Gastrocnemius medialis (tissue), 4 donors: ENCODE data around the gene MIGA2. TPM values are rescaled to one million over a fixed set of nuclear protein-coding genes. Genes with fewer than 3 reads are reported as not detected.

ENCODE experiments used
- ATAC-seq, 2 donors: fragments of 150-250 bp; one replicate each; pipeline ENCODE4 v1.9.1; 2016
- DNase-seq, 2 donors: peaks; one replicate each; pipeline ENCODE4 v3.0.0-alpha.2; 2019
- H3K27ac ChIP-seq, 4 donors: fragments of 200-600 bp; sonication (generic); 1 replicate in 1 of 4; 2 replicates in 3 of 4; pipeline ENCODE4 v1.5.1; 2016 to 2018; ENCODE audit warnings: mild to moderate bottlenecking in 2 of 4, moderate library complexity in 1 of 4
- H3K27me3 ChIP-seq, 3 donors: fragments of 200-600 bp; sonication (generic) in 2 of 3; 1 replicate in 1 of 3; 2 replicates in 2 of 3; pipeline versions ENCODE4 v1.5.1 to v1.6.0; 2016 to 2019; ENCODE audit warnings: mild to moderate bottlenecking in 1 of 3, moderate library complexity in 1 of 3
- H3K36me3 ChIP-seq, 2 donors: fragments of 200-600 bp; sonication (generic) in 1 of 2; one replicate each; pipeline ENCODE4 v1.5.1; 2017 to 2018
- H3K4me1 ChIP-seq, 2 donors: fragments of 200-600 bp; sonication (generic) in 1 of 2; one replicate each; pipeline ENCODE4 v1.5.1; 2016 to 2017; ENCODE audit warnings: mild to moderate bottlenecking in 2 of 2
- H3K4me3 ChIP-seq, 4 donors: fragments of 200-600 bp; sonication (generic) in 3 of 4; 1 replicate in 1 of 4; 2 replicates in 3 of 4; pipeline ENCODE4 v1.5.1; 2016 to 2019; ENCODE audit warnings: mild to moderate bottlenecking in 2 of 4
- H3K9me3 ChIP-seq, 3 donors: fragments of 200-600 bp; sonication (generic) in 2 of 3; 1 replicate in 1 of 3; 2 replicates in 2 of 3; pipeline ENCODE4 v1.5.1; 2016 to 2019
- POLR2A ChIP-seq, 2 donors: fragments of 450-650 bp; IDR thresholded peaks; one replicate each; pipeline ENCODE4 v1.6.1; 2017; ENCODE audit warnings: antibody characterized with exemption in 2 of 2, mild to moderate bottlenecking in 2 of 2, moderate library complexity in 2 of 2
- in situ Hi-C, 4 donors: fragments of 200-750 bp; cut with MboI; loops; one replicate each; pipeline versions ENCODE4 v1.15.0 to v1.8.0; 2017; ENCODE audit warnings: low sequenced_read_pairs in 4 of 4
- intact Hi-C: fragments of 100-400 bp; cut with DNase I; formaldehyde crosslinking; loops from one replicate; pipeline ENCODE4 v1.15.1; 2023; ENCODE audit warnings: low total_unique reads
- total RNA-seq, 4 donors: library from RNA; depleted of rRNA; stranded (reverse); fragments of >200 nt; gene quantifications; one replicate each; pipeline versions ENCODE4 v1.1.0 to v1.2.3, GENCODE V29; 2016
- TF ChIP-seq, protein P1 (sequence below), 5 experiments: fragments of 450-650 bp in 3 of 5; fragments of 200-600 bp in 2 of 5; sonication (generic) in 2 of 5; IDR thresholded peaks in 4 of 5; conservative IDR thresholded peaks in 1 of 5; 1 replicate in 4 of 5; 2 replicates in 1 of 5; pipeline ENCODE4 v1.5.1; 2016 to 2019; ENCODE audit warnings: antibody characterized with exemption in 5 of 5, mild to moderate bottlenecking in 3 of 5, moderate library complexity in 3 of 5

MIGA2 gene
- total RNA-seq, 4 donors from 2014 or later, result 5.8 to 20.6 (median 18.1) TPM

DNA sequence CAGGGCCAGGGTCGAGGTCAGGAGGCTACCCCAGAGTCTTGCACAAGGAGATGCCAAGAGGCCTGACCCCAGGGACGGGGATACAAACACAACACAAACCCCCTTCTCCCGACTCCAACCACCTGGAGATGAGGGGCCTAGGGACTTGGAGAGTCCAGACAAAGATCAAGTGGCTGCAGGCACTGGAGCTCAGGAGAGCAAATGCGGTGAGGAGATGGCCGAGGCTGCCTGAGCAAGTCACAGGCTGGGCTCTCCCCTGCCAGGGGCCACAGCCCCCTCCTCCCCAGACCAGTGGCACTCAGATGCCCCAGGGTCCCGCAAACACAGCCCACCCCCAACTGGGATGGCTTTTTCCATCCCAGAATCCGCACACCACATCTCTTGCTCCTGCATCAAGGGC is 24.1 kb upstream of the MIGA2 start:
- no peak for DNase-seq
- in situ Hi-C loops, result no loop called here
- Histone ChIP-seq H3K36me3 (peaks cover 0 to 63% of the 10 kb centered on the region in 2 donors), H3K4me3 (no peak overlapping the region), H3K27ac (no peak overlapping the region), H3K4me1 (peaks cover 10 to 16% of the 10 kb centered on the region in 2 donors), H3K27me3 (no peaks in the 10 kb centered on the region), H3K9me3 (no peaks in the 10 kb centered on the region)
- no peak for ATAC-seq
- intact Hi-C loops, result no loop called here
- TF ChIP-seq, protein P1, sequence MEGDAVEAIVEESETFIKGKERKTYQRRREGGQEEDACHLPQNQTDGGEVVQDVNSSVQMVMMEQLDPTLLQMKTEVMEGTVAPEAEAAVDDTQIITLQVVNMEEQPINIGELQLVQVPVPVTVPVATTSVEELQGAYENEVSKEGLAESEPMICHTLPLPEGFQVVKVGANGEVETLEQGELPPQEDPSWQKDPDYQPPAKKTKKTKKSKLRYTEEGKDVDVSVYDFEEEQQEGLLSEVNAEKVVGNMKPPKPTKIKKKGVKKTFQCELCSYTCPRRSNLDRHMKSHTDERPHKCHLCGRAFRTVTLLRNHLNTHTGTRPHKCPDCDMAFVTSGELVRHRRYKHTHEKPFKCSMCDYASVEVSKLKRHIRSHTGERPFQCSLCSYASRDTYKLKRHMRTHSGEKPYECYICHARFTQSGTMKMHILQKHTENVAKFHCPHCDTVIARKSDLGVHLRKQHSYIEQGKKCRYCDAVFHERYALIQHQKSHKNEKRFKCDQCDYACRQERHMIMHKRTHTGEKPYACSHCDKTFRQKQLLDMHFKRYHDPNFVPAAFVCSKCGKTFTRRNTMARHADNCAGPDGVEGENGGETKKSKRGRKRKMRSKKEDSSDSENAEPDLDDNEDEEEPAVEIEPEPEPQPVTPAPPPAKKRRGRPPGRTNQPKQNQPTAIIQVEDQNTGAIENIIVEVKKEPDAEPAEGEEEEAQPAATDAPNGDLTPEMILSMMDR (IDR thresholded peaks at IDR 0.05 in 4 of 5, conservative IDR thresholded peaks at IDR 0.05 in 1 of 5), result no peak
- no peak for TF ChIP-seq POLR2A (IDR thresholded peaks at IDR 0.05)

DNA sequence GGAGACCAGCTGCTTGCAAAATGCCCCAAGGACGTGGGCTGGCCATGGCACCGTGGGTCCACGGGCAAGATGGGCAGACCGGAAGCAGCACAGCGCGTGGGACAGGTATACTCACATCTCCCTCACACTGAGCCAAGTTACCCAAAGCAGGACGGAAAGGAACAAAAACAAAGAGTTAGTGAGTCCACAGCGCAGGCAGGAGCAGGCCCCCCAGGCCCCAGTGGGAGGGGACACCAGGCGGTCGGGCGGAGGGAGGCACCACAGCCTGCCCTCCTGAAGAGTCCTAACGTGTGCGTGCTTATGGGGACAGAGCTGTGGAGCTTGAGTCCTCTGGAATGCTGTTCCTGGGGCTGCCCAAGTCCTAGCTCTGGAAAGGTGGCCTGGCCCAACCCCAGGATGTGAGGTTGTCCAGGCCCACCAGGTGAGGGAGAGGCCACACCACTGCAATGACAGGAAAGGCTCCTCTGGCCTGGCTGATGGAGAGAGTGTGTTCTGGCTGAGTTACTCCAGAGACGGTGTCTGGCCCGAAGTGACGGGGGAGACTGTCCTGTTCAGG is 23.5 kb upstream of the MIGA2 start:
- H3K27ac ChIP-seq, result peak overlapping the region in 1 of 4 donors; percentile 33
- no peak for ATAC-seq
- intact Hi-C loops, result no loop called here
- peaks cover 0 to 69% of the 10 kb centered on the region in 2 donors for H3K36me3 ChIP-seq
- no peak for DNase-seq
- H3K9me3 ChIP-seq, result no peaks in the 10 kb centered on the region
- peaks cover 8 to 10% of the 10 kb centered on the region in 2 donors for H3K4me1 ChIP-seq
- TF ChIP-seq, protein P1 (IDR thresholded peaks at IDR 0.05 in 4 of 5, conservative IDR thresholded peaks at IDR 0.05 in 1 of 5), result no peak
- no peak for TF ChIP-seq POLR2A (IDR thresholded peaks at IDR 0.05)
- no peak overlapping the region for H3K4me3 ChIP-seq
- no peaks in the 10 kb centered on the region for H3K27me3 ChIP-seq
- in situ Hi-C loops, result no loop called here

DNA sequence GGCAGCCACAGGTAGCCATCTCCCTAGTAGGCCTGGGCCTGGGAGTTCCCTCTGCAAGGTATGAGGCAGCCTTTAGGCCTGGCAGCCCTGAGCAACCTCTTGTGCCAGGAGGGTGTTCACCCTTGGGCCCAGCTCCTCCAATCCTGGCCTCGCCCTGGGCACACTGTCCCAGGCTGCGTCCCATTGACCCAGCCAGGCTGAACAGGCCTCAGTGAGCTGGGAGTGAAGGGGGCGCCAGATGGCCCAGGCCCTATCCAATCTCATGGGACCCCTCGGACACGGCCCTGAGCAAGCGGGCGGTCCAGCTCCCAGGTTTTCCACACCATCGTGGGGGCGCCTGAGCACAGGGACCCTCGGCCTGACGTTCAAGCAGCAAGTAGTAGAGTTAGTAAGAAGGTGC is 22.8 kb upstream of the MIGA2 start:
- Histone ChIP-seq H3K4me3 (no peak overlapping the region), H3K36me3 (peaks cover 0 to 65% of the 10 kb centered on the region in 2 donors), H3K4me1 (peaks cover 4 to 5% of the 10 kb centered on the region in 2 donors), H3K9me3 (no peaks in the 10 kb centered on the region), H3K27me3 (no peaks in the 10 kb centered on the region), H3K27ac (peak overlapping the region in 2 of 4 donors; percentile 25 to 33)
- in situ Hi-C loops, result no loop called here
- intact Hi-C loops, result no loop called here
- DNase-seq (peak in 1 of 2 donors; percentile 41), ATAC-seq (peak; percentile 54 to 63)
- TF ChIP-seq, protein P1 (IDR thresholded peaks at IDR 0.05 in 4 of 5, conservative IDR thresholded peaks at IDR 0.05 in 1 of 5), result no peak
- TF ChIP-seq POLR2A (IDR thresholded peaks at IDR 0.05), result no peak

DNA sequence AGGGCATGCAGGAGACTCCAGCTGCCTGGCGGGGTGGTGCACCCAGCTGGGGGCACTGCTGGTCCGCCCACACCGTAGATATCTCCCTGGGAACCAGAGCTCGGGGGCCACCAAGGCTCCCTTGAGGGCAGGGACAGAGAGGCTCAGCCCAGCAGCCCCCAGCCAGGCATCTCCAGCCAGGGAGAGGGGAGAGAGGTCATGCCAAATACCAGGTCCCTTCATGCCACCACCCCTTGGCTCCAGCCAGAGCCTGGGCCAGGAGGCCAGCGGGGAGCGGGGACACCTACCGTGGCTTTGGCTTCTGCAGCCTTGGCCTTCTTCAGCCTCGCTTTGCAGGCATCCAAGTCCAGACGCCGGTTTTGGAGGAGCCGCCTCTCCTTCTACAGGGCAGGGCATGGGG is 22.3 kb upstream of the MIGA2 start:
- Histone ChIP-seq H3K4me1 (peaks cover 0 to 5% of the 10 kb centered on the region in 2 donors), H3K9me3 (no peaks in the 10 kb centered on the region), H3K36me3 (peaks cover 0 to 60% of the 10 kb centered on the region in 2 donors), H3K4me3 (no peak overlapping the region), H3K27me3 (no peaks in the 10 kb centered on the region), H3K27ac (peak overlapping the region in 2 of 4 donors; percentile 25 to 33)
- DNase-seq (no peak), ATAC-seq (no peak)
- intact Hi-C loops, result no loop called here
- in situ Hi-C loops, result no loop called here
- TF ChIP-seq, protein P1 (IDR thresholded peaks at IDR 0.05 in 4 of 5, conservative IDR thresholded peaks at IDR 0.05 in 1 of 5), result no peak
- no peak for TF ChIP-seq POLR2A (IDR thresholded peaks at IDR 0.05)

DNA sequence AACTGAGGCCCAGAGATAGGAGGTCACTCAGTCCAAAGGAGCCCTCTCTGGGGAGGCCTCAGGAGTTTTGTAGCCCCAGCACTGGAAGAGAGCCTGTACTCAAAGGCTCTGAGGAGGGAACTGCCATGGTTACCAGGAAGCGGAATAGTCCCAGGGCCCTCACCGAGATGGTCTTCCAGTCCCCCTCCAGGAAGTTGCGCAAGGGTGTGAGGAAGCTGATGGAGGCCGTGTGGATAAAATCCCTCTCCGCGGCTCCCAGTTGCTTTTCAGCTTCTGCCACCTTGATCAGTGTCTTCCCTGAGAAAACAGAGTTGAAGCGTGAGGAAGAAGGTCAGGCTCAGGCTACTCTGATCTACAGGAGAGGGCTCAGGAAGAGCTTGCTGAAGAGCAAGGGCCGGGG is 21.8 kb upstream of the MIGA2 start:
- Histone ChIP-seq H3K4me1 (peaks cover 0 to 5% of the 10 kb centered on the region in 2 donors), H3K27me3 (no peaks in the 10 kb centered on the region), H3K36me3 (peaks cover 0 to 55% of the 10 kb centered on the region in 2 donors), H3K9me3 (no peaks in the 10 kb centered on the region), H3K4me3 (no peak overlapping the region), H3K27ac (no peak overlapping the region)
- in situ Hi-C loops (no loop called here), intact Hi-C loops (no loop called here)
- TF ChIP-seq POLR2A (IDR thresholded peaks at IDR 0.05), result no peak
- TF ChIP-seq, protein P1 (IDR thresholded peaks at IDR 0.05 in 4 of 5, conservative IDR thresholded peaks at IDR 0.05 in 1 of 5), result no peak
- ATAC-seq (no peak), DNase-seq (no peak)
